Testis (tissue), 3 donors: Measurements from ENCODE around the gene LEPR. TPM values are rescaled to one million over a fixed set of nuclear protein-coding genes. Genes with fewer than 3 reads are reported as not detected.

Experiments
- DNase-seq: peaks from one replicate; pipeline ENCODE4 v3.0.0-alpha.2; 2019
- H3K27ac ChIP-seq, 2 donors: fragments of 200-600 bp; sonication (generic); one replicate each; pipeline ENCODE4 v1.5.1; 2019
- H3K27me3 ChIP-seq: fragments of 200-600 bp; sonication (generic); one replicate; pipeline ENCODE4 v1.5.1; 2019
- H3K36me3 ChIP-seq: fragments of 200-600 bp; sonication (generic); one replicate; pipeline ENCODE4 v1.5.1; 2017; ENCODE audit warnings: low read depth; ENCODE audit errors: missing control alignments
- H3K4me1 ChIP-seq: fragments of 200-600 bp; sonication (generic); one replicate; pipeline ENCODE4 v1.5.1; 2019
- H3K4me3 ChIP-seq, 2 donors: fragments of 200-600 bp; sonication (generic); one replicate each; pipeline ENCODE4 v1.5.1; 2017 to 2019
- H3K9me3 ChIP-seq: fragments of 200-600 bp; sonication (generic); one replicate; pipeline ENCODE4 v1.5.1; 2017
- POLR2A ChIP-seq: fragments of 450-650 bp; IDR thresholded peaks from one replicate; pipeline ENCODE4 v1.6.1; 2017; ENCODE audit warnings: antibody characterized with exemption, mild to moderate bottlenecking, moderate library complexity
- WGBS, 2 donors: methylation state at CpG; one replicate each; pipeline ENCODE4 v1.1.5; 2018; 5-methylcytosine and 5-hydroxymethylcytosine counted together
- intact Hi-C: fragments of 100-400 bp; cut with DNase I; formaldehyde crosslinking; loops from one replicate; pipeline ENCODE4 v1.15.1; 2023; ENCODE audit warnings: low total_unique reads
- polyA plus RNA-seq: library from polyadenylated mRNA; stranded (reverse); fragments of 350-450 nt; fragmentation: Illumina TruSeq; extraction: RNeasy Lipid Tissue Mini Kit (QIAGEN cat#74804); gene quantifications from one replicate; pipeline ENCODE4 v1.2.3, GENCODE V29; 2014; ENCODE audit warnings: low read depth, low replicate concordance; ENCODE audit not compliant: insufficient read depth
- total RNA-seq, 2 donors: library from RNA; depleted of rRNA; stranded (reverse); fragments of >200 nt; gene quantifications; one replicate each; pipeline ENCODE4 v1.2.3, GENCODE V29; 2016
- TF ChIP-seq, protein P1 (sequence below), 3 experiments: fragments of 450-650 bp in 2 of 3; fragments of 200-600 bp in 1 of 3; sonication (generic) in 1 of 3; IDR thresholded peaks; one replicate each; pipeline ENCODE4 v1.5.1; 2016 to 2019; ENCODE audit warnings: antibody characterized with exemption in 3 of 3, mild to moderate bottlenecking in 2 of 3, moderate library complexity in 1 of 3

LEPR gene
- total and polyA plus RNA-seq, 3 donors from 2014 or later = 4.9 to 9.1 (median 8.5) TPM

DNA sequence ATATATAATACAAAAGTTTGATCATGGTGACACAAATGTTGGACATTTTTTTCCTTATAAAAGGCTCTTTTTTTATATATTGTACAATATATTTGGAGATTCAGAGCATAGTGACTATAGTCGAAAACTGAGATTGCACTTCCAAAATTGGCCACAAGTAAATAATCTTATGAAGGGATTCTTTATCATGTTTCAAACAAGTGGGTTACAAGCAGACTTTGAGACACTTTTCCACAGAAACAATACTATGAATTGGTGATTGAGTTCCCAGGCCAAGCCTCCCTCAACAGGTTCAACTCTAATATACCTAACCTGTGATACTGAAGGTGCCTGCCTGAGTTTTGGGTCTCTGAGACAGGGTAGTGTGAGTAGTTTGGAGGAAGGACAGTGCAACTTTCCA is 13.8 kb downstream of the LEPR start:
- intact Hi-C loops = no loop called here
- Histone ChIP-seq H3K27ac (no peak overlapping the region), H3K9me3 (no peaks in the 10 kb centered on the region), H3K36me3 (peaks cover 3% of the 10 kb centered on the region), H3K4me1 (no peaks in the 10 kb centered on the region), H3K4me3 (no peak overlapping the region), H3K27me3 (no peaks in the 10 kb centered on the region)
- WGBS, 2 donors = 87 to 88% methylated on average over 1 of the region's 1 CpG
- DNase-seq = no peak
- no peak for TF ChIP-seq POLR2A
- TF ChIP-seq, protein P1, sequence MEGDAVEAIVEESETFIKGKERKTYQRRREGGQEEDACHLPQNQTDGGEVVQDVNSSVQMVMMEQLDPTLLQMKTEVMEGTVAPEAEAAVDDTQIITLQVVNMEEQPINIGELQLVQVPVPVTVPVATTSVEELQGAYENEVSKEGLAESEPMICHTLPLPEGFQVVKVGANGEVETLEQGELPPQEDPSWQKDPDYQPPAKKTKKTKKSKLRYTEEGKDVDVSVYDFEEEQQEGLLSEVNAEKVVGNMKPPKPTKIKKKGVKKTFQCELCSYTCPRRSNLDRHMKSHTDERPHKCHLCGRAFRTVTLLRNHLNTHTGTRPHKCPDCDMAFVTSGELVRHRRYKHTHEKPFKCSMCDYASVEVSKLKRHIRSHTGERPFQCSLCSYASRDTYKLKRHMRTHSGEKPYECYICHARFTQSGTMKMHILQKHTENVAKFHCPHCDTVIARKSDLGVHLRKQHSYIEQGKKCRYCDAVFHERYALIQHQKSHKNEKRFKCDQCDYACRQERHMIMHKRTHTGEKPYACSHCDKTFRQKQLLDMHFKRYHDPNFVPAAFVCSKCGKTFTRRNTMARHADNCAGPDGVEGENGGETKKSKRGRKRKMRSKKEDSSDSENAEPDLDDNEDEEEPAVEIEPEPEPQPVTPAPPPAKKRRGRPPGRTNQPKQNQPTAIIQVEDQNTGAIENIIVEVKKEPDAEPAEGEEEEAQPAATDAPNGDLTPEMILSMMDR (IDR thresholded peaks at IDR 0.05) = peak in 1 of 3 experiments; percentile 43

GRCh38 chr1:65434760-65435159 is 14.3 kb downstream of the LEPR start:
- DNase-seq = no peak
- Histone ChIP-seq H3K27me3 (no peaks in the 10 kb centered on the region), H3K4me3 (no peak overlapping the region), H3K27ac (no peak overlapping the region), H3K36me3 (peaks cover 3% of the 10 kb centered on the region), H3K9me3 (no peaks in the 10 kb centered on the region), H3K4me1 (no peaks in the 10 kb centered on the region)
- no peak for TF ChIP-seq POLR2A
- TF ChIP-seq, protein P1 (IDR thresholded peaks at IDR 0.05) = no peak
- WGBS, 2 donors = 80 to 85% methylated on average over 3 of the region's 3 CpGs
- intact Hi-C loops = no loop called here

DNA sequence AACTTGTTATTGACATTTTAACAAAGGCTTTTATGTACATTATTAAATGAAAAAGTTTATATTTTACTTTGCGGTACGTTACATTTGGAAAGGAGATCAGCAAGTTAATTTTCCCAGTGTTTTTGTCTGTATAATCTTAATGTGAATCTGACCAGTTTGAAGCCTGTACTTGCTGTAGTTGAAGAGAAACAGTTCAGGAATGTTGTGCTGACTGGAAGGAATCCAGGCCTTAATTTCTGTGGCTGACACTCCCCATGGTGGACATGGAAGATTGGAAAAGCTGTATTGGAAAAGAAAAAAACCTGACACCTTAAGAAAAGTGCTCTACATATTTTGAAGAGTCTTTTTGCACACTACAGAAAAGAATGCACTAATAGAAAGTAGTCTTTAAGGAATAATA is 15.5 kb downstream of the LEPR start:
- no peaks in the 10 kb centered on the region for H3K9me3 ChIP-seq
- H3K27ac ChIP-seq = no peak overlapping the region
- H3K27me3 ChIP-seq = no peaks in the 10 kb centered on the region
- 63 to 65% methylated on average over 2 of the region's 2 CpGs for WGBS, 2 donors
- DNase-seq = no peak
- no peak overlapping the region for H3K4me3 ChIP-seq
- intact Hi-C loops = no loop called here
- no peak for TF ChIP-seq POLR2A
- TF ChIP-seq, protein P1 (IDR thresholded peaks at IDR 0.05) = no peak
- H3K4me1 ChIP-seq = no peaks in the 10 kb centered on the region
- H3K36me3 ChIP-seq = no peaks in the 10 kb centered on the region

DNA sequence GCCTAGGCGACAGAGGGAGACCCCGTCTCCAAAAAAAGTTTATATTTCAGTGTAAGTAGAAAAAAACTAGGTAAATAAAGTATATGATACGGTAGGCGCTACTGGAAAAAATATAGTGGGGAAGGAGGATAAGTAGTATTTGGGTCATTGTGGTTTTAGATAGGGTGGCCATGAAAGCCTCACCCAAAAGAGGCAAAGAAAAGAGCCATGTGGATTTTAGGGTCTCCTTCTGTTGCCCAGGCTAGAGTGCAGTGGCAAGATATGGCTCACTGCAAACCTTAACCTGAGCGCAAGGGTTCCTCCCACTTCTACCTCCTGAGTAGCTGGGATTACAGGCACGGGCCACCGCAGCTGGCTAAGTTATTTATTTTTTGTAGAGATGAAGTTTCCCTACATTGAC is 17.1 kb downstream of the LEPR start:
- DNase-seq = no peak
- intact Hi-C loops = no loop called here
- Histone ChIP-seq H3K36me3 (no peaks in the 10 kb centered on the region), H3K27me3 (no peaks in the 10 kb centered on the region), H3K4me3 (no peak overlapping the region), H3K4me1 (no peaks in the 10 kb centered on the region), H3K9me3 (no peaks in the 10 kb centered on the region), H3K27ac (no peak overlapping the region)
- WGBS, 2 donors = 92 to 94% methylated on average over 7 of the region's 7 CpGs
- TF ChIP-seq, protein P1 (IDR thresholded peaks at IDR 0.05) = no peak

DNA sequence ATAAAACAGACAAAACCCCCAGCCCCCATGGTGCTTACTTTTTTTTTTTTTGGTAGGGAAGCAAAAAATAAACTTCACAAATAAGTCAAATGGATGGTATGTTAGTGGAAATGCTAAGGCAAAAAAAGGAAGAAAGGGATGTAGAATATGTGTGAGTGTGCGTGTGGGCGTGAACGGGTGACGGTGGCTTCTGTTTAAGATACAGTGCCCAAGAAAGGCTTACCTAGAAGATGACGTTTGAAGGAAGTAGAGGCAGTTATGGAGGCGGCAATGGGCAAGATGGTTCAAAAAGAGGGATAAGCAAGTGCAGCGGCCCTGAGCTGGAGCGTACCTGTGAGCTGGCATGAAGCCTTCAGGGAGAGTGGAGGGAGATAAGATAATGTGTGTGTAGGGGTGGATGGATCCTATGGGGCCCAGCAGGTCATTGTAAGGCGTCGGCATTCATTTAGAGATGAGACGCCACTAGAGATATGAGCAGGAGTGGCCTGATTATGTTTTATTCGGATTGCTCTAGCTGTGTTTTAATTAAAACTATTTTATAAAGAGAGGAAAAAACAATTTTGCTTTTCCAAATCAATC is 19.9 kb downstream of the LEPR start:
- TF ChIP-seq POLR2A = no peak
- TF ChIP-seq, protein P1 (IDR thresholded peaks at IDR 0.05) = no peak
- Histone ChIP-seq H3K27me3 (no peaks in the 10 kb centered on the region), H3K4me3 (no peak overlapping the region), H3K36me3 (no peaks in the 10 kb centered on the region), H3K9me3 (no peaks in the 10 kb centered on the region), H3K27ac (no peak overlapping the region), H3K4me1 (no peaks in the 10 kb centered on the region)
- DNase-seq = no peak
- WGBS, 2 donors = 61 to 71% methylated on average over 12 of the region's 12 CpGs
- intact Hi-C loops = no loop called here
